Liver (tissue), 9 donors: Measurements from ENCODE around the gene PRKN. TPM values are rescaled to one million over a fixed set of nuclear protein-coding genes. Genes with fewer than 3 reads are reported as not detected.

Experiments used
- DNase-seq: peaks from one replicate; pipeline ENCODE4 v3.0.0-alpha.2; 2017; ENCODE audit warnings: low spot score
- H3K27ac ChIP-seq, 2 donors: one replicate each; pipeline ENCODE4 v1.7.0; 2013; ENCODE audit warnings: inconsistent platforms in 2 of 2, low read length in 2 of 2, control low read depth in 1 of 2, low read depth in 1 of 2, mild to moderate bottlenecking in 1 of 2
- H3K27me3 ChIP-seq, 4 donors: one replicate each; pipeline versions ENCODE4 v1.6.1 to v1.7.0; 2013; ENCODE audit warnings: low read length in 3 of 4, inconsistent platforms in 1 of 4, mild to moderate bottlenecking in 1 of 4, moderate library complexity in 1 of 4; ENCODE audit not compliant: control insufficient read depth in 4 of 4, insufficient read depth in 4 of 4
- H3K36me3 ChIP-seq, 4 donors: one replicate each; pipeline versions ENCODE4 v1.6.1 to v1.7.0; 2013; ENCODE audit warnings: low read length in 3 of 4, mild to moderate bottlenecking in 3 of 4, low read depth in 1 of 4, moderate library complexity in 1 of 4; ENCODE audit not compliant: control insufficient read depth in 4 of 4, insufficient read depth in 3 of 4
- H3K4me1 ChIP-seq, 4 donors: one replicate each; pipeline versions ENCODE4 v1.6.1 to v1.7.0; 2013; ENCODE audit warnings: low read length in 3 of 4, mild to moderate bottlenecking in 3 of 4, moderate library complexity in 1 of 4; ENCODE audit not compliant: control insufficient read depth in 4 of 4, insufficient read depth in 4 of 4
- H3K4me3 ChIP-seq, 3 donors: one replicate each; pipeline versions ENCODE4 v1.6.1 to v1.7.0; 2013; ENCODE audit warnings: low read length in 3 of 3, control low read depth in 1 of 3, low read depth in 1 of 3, mild to moderate bottlenecking in 1 of 3
- H3K9ac ChIP-seq, 2 donors: one replicate each; pipeline ENCODE4 v1.7.0; 2013; ENCODE audit warnings: low read length in 2 of 2, mild to moderate bottlenecking in 2 of 2, moderate library complexity in 2 of 2, control low read depth in 1 of 2, low read depth in 1 of 2
- H3K9me3 ChIP-seq, 4 donors: one replicate each; pipeline versions ENCODE4 v1.6.1 to v1.7.0; 2013; ENCODE audit warnings: low read length in 3 of 4; ENCODE audit not compliant: control insufficient read depth in 4 of 4
- FOXA1 ChIP-seq: IDR thresholded peaks from 2 replicates; pipeline ENCODE4 v1.6.1; 2016; ENCODE audit warnings: antibody characterized with exemption
- FOXA2 ChIP-seq: IDR thresholded peaks from 2 replicates; pipeline ENCODE4 v1.6.1; 2016; ENCODE audit warnings: antibody characterized with exemption
- GABPA ChIP-seq, 2 donors: IDR thresholded peaks in 1 of 2; conservative IDR thresholded peaks in 1 of 2; 2 replicates each; pipeline ENCODE4 v1.6.1; 2016; ENCODE audit warnings: antibody characterized with exemption in 2 of 2, mild to moderate bottlenecking in 1 of 2, moderate library complexity in 1 of 2
- HNF4G ChIP-seq: IDR thresholded peaks from 2 replicates; pipeline ENCODE4 v1.6.1; 2016; ENCODE audit warnings: antibody characterized with exemption
- RXRA ChIP-seq, 2 donors: IDR thresholded peaks; 2 replicates each; pipeline ENCODE4 v1.6.1; 2017 to 2018; ENCODE audit warnings: antibody characterized with exemption in 2 of 2, mild to moderate bottlenecking in 1 of 2
- TAF1 ChIP-seq: conservative IDR thresholded peaks from 2 replicates; pipeline ENCODE4 v1.6.1; 2016; ENCODE audit warnings: antibody characterized with exemption, mild to moderate bottlenecking
- WGBS: extraction: QIAGEN DNeasy Blood & Tissue Kit; methylation state at CpG from one replicate; pipeline ENCODE4 v1.1.7; 2013; 5-methylcytosine and 5-hydroxymethylcytosine counted together
- polyA plus RNA-seq, 2 donors: library from polyadenylated mRNA; stranded (reverse) in 1 of 2; unstranded in 1 of 2; fragments of 200-250 nt in 1 of 2; fragments of >200 nt in 1 of 2; fragmentation: Nextera tagmentation in 1 of 2; extraction: Ambion mirVana in 1 of 2; gene quantifications; one replicate each; pipeline versions ENCODE4 v1.2.1 to v1.2.3, GENCODE V29; 2013 to 2015
- total RNA-seq, 2 donors: library from RNA; depleted of rRNA; stranded (reverse); fragments of >200 nt; gene quantifications; one replicate each; pipeline ENCODE4 v1.2.3, GENCODE V29; 2014
- TF ChIP-seq, protein P1 (sequence below): IDR thresholded peaks from 2 replicates; pipeline ENCODE4 v1.6.1; 2016; ENCODE audit warnings: antibody characterized with exemption
- TF ChIP-seq, protein P2 (sequence below): IDR thresholded peaks from 2 replicates; pipeline ENCODE4 v1.6.1; 2016; ENCODE audit warnings: antibody characterized with exemption, mild to moderate bottlenecking
- TF ChIP-seq, protein P3 (sequence below): IDR thresholded peaks from 2 replicates; pipeline ENCODE4 v1.6.1; 2016; ENCODE audit warnings: antibody characterized with exemption
- TF ChIP-seq, protein P4 (sequence below): IDR thresholded peaks from 2 replicates; pipeline ENCODE4 v1.6.1; 2016; ENCODE audit warnings: antibody characterized with exemption
- donor health status: healthy.
- donor health status: healthy.
- donor health status: healthy.
- donor health status: healthy.
- donor health status: healthy.

The PRKN gene
- total and polyA plus RNA-seq, 4 donors = 0.47 to 4.1 (median 3.2) TPM

DNA sequence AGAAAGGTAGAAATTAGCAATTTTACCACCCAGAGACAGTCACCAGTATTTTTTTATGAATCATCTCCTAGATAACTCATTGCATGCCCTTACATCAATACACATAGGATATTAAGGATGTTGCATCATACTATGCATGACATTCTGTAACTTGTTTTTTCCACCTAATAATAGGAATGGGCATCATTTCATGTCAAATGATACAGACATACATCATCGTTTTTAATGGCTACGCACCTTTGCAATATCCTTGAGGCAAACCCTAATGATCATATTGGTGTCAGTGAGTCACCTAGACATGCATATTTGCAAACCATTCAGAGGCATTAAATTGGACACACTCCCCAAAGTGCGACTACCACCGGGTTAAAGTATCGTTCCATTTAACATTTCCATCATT lies 1144.0 kb downstream of the PRKN start:
- no peaks in the 10 kb centered on the region for H3K27me3 ChIP-seq
- H3K9me3 ChIP-seq = no peaks in the 10 kb centered on the region
- no peak overlapping the region for H3K27ac ChIP-seq
- H3K4me1 ChIP-seq = no peaks in the 10 kb centered on the region
- H3K4me3 ChIP-seq = no peak overlapping the region
- TF ChIP-seq RXRA (IDR thresholded peaks at IDR 0.05) = no peak
- TF ChIP-seq, protein P1, sequence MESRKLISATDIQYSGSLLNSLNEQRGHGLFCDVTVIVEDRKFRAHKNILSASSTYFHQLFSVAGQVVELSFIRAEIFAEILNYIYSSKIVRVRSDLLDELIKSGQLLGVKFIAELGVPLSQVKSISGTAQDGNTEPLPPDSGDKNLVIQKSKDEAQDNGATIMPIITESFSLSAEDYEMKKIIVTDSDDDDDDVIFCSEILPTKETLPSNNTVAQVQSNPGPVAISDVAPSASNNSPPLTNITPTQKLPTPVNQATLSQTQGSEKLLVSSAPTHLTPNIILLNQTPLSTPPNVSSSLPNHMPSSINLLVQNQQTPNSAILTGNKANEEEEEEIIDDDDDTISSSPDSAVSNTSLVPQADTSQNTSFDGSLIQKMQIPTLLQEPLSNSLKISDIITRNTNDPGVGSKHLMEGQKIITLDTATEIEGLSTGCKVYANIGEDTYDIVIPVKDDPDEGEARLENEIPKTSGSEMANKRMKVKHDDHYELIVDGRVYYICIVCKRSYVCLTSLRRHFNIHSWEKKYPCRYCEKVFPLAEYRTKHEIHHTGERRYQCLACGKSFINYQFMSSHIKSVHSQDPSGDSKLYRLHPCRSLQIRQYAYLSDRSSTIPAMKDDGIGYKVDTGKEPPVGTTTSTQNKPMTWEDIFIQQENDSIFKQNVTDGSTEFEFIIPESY = no peak
- no peak for TF ChIP-seq FOXA2
- no peak for DNase-seq
- 94% methylated on average over 5 of the region's 5 CpGs for WGBS
- H3K9ac ChIP-seq = no peak overlapping the region
- no peaks in the 10 kb centered on the region for H3K36me3 ChIP-seq

DNA sequence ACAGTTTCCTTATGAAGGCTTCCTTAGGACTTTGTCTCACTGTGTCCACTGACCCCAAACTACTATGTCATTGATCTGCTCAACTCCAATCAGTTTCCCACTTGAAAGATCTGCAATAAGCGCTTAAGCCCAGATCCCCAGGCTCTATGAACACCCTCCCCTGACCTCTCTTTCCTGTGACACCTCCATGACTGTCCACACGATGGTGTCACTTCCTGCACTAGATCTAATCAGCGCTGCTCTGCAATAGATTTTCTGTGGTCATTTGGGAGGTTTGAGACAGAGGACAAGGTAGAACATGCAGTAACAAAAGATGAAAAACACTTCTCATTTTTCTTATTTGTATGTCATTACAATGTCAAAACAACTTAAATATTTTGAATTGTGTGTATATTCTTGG lies 1149.1 kb downstream of the PRKN start:
- Histone ChIP-seq H3K36me3 (no peaks in the 10 kb centered on the region), H3K9ac (no peak overlapping the region), H3K27ac (no peak overlapping the region), H3K4me3 (no peak overlapping the region), H3K9me3 (no peaks in the 10 kb centered on the region), H3K27me3 (no peaks in the 10 kb centered on the region), H3K4me1 (no peaks in the 10 kb centered on the region)
- TF ChIP-seq TAF1 = no peak
- no peak for TF ChIP-seq RXRA (IDR thresholded peaks at IDR 0.05)
- TF ChIP-seq, protein P2, sequence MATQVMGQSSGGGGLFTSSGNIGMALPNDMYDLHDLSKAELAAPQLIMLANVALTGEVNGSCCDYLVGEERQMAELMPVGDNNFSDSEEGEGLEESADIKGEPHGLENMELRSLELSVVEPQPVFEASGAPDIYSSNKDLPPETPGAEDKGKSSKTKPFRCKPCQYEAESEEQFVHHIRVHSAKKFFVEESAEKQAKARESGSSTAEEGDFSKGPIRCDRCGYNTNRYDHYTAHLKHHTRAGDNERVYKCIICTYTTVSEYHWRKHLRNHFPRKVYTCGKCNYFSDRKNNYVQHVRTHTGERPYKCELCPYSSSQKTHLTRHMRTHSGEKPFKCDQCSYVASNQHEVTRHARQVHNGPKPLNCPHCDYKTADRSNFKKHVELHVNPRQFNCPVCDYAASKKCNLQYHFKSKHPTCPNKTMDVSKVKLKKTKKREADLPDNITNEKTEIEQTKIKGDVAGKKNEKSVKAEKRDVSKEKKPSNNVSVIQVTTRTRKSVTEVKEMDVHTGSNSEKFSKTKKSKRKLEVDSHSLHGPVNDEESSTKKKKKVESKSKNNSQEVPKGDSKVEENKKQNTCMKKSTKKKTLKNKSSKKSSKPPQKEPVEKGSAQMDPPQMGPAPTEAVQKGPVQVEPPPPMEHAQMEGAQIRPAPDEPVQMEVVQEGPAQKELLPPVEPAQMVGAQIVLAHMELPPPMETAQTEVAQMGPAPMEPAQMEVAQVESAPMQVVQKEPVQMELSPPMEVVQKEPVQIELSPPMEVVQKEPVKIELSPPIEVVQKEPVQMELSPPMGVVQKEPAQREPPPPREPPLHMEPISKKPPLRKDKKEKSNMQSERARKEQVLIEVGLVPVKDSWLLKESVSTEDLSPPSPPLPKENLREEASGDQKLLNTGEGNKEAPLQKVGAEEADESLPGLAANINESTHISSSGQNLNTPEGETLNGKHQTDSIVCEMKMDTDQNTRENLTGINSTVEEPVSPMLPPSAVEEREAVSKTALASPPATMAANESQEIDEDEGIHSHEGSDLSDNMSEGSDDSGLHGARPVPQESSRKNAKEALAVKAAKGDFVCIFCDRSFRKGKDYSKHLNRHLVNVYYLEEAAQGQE = no peak
- TF ChIP-seq, protein P3, sequence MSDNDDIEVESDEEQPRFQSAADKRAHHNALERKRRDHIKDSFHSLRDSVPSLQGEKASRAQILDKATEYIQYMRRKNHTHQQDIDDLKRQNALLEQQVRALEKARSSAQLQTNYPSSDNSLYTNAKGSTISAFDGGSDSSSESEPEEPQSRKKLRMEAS = no peak
- TF ChIP-seq GABPA (IDR thresholded peaks at IDR 0.05 in 1 of 2, conservative IDR thresholded peaks at IDR 0.05 in 1 of 2) = no peak
- TF ChIP-seq FOXA1 = no peak
- no peak for TF ChIP-seq HNF4G
- TF ChIP-seq, protein P1 = no peak
- TF ChIP-seq, protein P4, sequence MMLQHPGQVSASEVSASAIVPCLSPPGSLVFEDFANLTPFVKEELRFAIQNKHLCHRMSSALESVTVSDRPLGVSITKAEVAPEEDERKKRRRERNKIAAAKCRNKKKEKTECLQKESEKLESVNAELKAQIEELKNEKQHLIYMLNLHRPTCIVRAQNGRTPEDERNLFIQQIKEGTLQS = no peak
- DNase-seq = no peak
- 58% methylated on average over 3 of the region's 3 CpGs for WGBS
